ENCODE measurements around the gene ZMAT5. TPM values are rescaled to one million over a fixed set of nuclear protein-coding genes. Genes with fewer than 3 reads are reported as not detected.

The ZMAT5 gene
- total RNA-seq, 1 experiment from 2014 or later, result 13.4 TPM

- Mint-ChIP-seq H3K4me3 (no peak overlapping the region), H3K27me3 (ENCODE audit: low read depth) (no peaks in the 10 kb centered on the region; the same call in 1 of the 2 replicates), H3K27ac (no peak overlapping the region), H3K36me3 (peaks cover 44% of the 10 kb centered on the region), H3K9me3 (no peaks in the 10 kb centered on the region), H3K4me1 (0 out of 2 replicates have a peak, but pooled peaks cover 3% of the 10 kb centered on the region)
- ATAC-seq (no peak), DNase-seq (ENCODE audit: low spot score) (no peak)
- TF ChIP-seq JUN (CRISPR knock-in tag; IDR thresholded peaks at IDR 0.05), result no peak
- TF ChIP-seq ZNF317 (CRISPR knock-in tag; IDR thresholded peaks at IDR 0.05; ENCODE audit: borderline replicate concordance, low read depth), result no peak
- no peak for TF ChIP-seq NFATC4 (CRISPR knock-in tag; IDR thresholded peaks at IDR 0.05)
- TF ChIP-seq TP53 (CRISPR knock-in tag; IDR thresholded peaks at IDR 0.05), result no peak
- TF ChIP-seq RELA (CRISPR knock-in tag; IDR thresholded peaks at IDR 0.05; ENCODE audit: borderline replicate concordance), result no peak
- no peak for TF ChIP-seq JAZF1 (CRISPR knock-in tag; IDR thresholded peaks at IDR 0.05)
- no peak for TF ChIP-seq TEAD4 (CRISPR knock-in tag; IDR thresholded peaks at IDR 0.05)
- POLR2A ChIA-PET, result interaction anchor here (0.6 kb wide), 1 partner anchor 41 kb away, joined by 3 read pairs; no protein-coding TSS in a partner anchor
- CTCF ChIA-PET, result interaction anchor here (0.8 to 1.6 kb wide), 3 partner anchors 18 to 191 kb away, joined by 4 to 7 read pairs (median 5); no protein-coding TSS in a partner anchor
Observed at GRCh38 chr22:29814003-29814402, 47.2 kb upstream of the ZMAT5 start.

GRCh38 chr22:29813563-29813962 lies 46.8 kb upstream of the ZMAT5 start:
- POLR2A ChIA-PET, result interaction anchor here (0.6 kb wide), 1 partner anchor 40 kb away, joined by 3 read pairs; no protein-coding TSS in a partner anchor
- H3K36me3 Mint-ChIP-seq, result peaks cover 44% of the 10 kb centered on the region
- TF ChIP-seq ESRRA (CRISPR knock-in tag; IDR thresholded peaks at IDR 0.05; ENCODE audit: borderline replicate concordance), result no peak
- TF ChIP-seq MYBL2 (CRISPR knock-in tag; IDR thresholded peaks at IDR 0.05), result no peak
- TF ChIP-seq ZNF232 (CRISPR knock-in tag; IDR thresholded peaks at IDR 0.05), result no peak
- no peak for TF ChIP-seq FOXP4 (CRISPR knock-in tag; IDR thresholded peaks at IDR 0.05)
- no peak for TF ChIP-seq ZNF138 (CRISPR knock-in tag; conservative IDR thresholded peaks at IDR 0.05)
- no peak for TF ChIP-seq E2F4 (CRISPR knock-in tag; IDR thresholded peaks at IDR 0.05; ENCODE audit: borderline replicate concordance, low read depth)
- no peak for TF ChIP-seq SMAD3 (CRISPR knock-in tag; IDR thresholded peaks at IDR 0.05; ENCODE audit: borderline replicate concordance)
- no peak for TF ChIP-seq SMAD4 (CRISPR knock-in tag; IDR thresholded peaks at IDR 0.05)
- TF ChIP-seq JAZF1 (CRISPR knock-in tag; IDR thresholded peaks at IDR 0.05), result no peak
- ATAC-seq (peak; percentile 51; the same call in 1 of the 2 replicates), DNase-seq (ENCODE audit: low spot score) (no peak)
- CTCF ChIA-PET, result interaction anchor here (0.6 to 1.6 kb wide), 4 partner anchors 18 to 191 kb away, joined by 3 to 7 read pairs (median 4); no protein-coding TSS in a partner anchor
- no peak overlapping the region for H3K4me3 Mint-ChIP-seq
- no peaks in the 10 kb centered on the region for H3K9me3 Mint-ChIP-seq
- H3K27me3 Mint-ChIP-seq (ENCODE audit: low read depth), result no peaks in the 10 kb centered on the region; the same call in 1 of the 2 replicates
- 0 out of 2 replicates have a peak, but pooled peaks cover 3% of the 10 kb centered on the region for H3K4me1 Mint-ChIP-seq
- no peak overlapping the region for H3K27ac Mint-ChIP-seq

- no peak for DNase-seq (ENCODE audit: low spot score)
- CTCF ChIA-PET, result interaction anchor here (0.6 to 1.6 kb wide), 4 partner anchors 19 to 192 kb away, joined by 3 to 7 read pairs (median 4); no protein-coding TSS in a partner anchor
- POLR2A ChIA-PET, result no interaction called here
- H3K9me3 Mint-ChIP-seq, result no peaks in the 10 kb centered on the region
- no peak for ATAC-seq
- no peaks in the 10 kb centered on the region; the same call in 1 of the 2 replicates for H3K27me3 Mint-ChIP-seq (ENCODE audit: low read depth)
- H3K4me1 Mint-ChIP-seq, result 0 out of 2 replicates have a peak, but pooled peaks cover 3% of the 10 kb centered on the region
- no peak overlapping the region for H3K27ac Mint-ChIP-seq
- H3K36me3 Mint-ChIP-seq, result peaks cover 46% of the 10 kb centered on the region
- no peak overlapping the region for H3K4me3 Mint-ChIP-seq
- TF ChIP-seq ZNF396 (CRISPR knock-in tag; IDR thresholded peaks at IDR 0.05; ENCODE audit: borderline replicate concordance), result no peak
- TF ChIP-seq CREB1 (CRISPR knock-in tag; IDR thresholded peaks at IDR 0.05), result no peak
- no peak for TF ChIP-seq TEAD1 (CRISPR knock-in tag; IDR thresholded peaks at IDR 0.05)
- TF ChIP-seq AFF4 (CRISPR knock-in tag; IDR thresholded peaks at IDR 0.05; ENCODE audit: borderline replicate concordance), result no peak
- no peak for TF ChIP-seq PRRX2 (CRISPR knock-in tag; IDR thresholded peaks at IDR 0.05)
- TF ChIP-seq PRDM15 (CRISPR knock-in tag; IDR thresholded peaks at IDR 0.05), result no peak
- TF ChIP-seq CBFB (CRISPR knock-in tag; IDR thresholded peaks at IDR 0.05; ENCODE audit: low read depth), result no peak
- TF ChIP-seq NR3C1 (CRISPR knock-in tag; conservative IDR thresholded peaks at IDR 0.05; ENCODE audit: low read depth), result no peak
Observed at GRCh38 chr22:29813126-29813525, 46.3 kb upstream of the ZMAT5 start.

All from WTC11 (cell line).